ENCODE measurements around the gene CPB1. TPM values are rescaled to one million over a fixed set of nuclear protein-coding genes. Genes with fewer than 3 reads are reported as not detected.

Gene CPB1
- total RNA-seq, 1 donor from 2014 or later, result not detected

DNA sequence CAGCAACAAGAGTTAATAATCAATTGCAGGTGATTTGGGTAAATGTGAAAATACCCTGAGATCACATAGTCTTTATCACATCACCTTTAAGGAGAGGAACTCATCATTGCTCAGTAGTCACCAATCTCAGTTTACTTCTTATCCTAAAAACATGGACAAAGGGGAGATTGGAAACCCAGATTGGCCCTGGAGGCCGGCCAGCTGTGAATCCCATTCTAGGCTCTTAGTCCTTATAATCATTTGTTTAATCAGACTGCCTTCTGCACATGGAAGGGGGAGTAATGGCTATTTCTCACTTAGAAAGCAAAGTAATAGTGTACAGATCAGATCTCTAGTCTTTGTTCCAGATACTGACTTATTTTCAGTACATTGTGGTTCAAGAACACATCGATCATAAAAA is 37.2 kb upstream of the CPB1 start:
- H3K36me3 Mint-ChIP-seq (ENCODE audit: insufficient read depth), result no peaks in the 10 kb centered on the region
- TF ChIP-seq, protein P1, sequence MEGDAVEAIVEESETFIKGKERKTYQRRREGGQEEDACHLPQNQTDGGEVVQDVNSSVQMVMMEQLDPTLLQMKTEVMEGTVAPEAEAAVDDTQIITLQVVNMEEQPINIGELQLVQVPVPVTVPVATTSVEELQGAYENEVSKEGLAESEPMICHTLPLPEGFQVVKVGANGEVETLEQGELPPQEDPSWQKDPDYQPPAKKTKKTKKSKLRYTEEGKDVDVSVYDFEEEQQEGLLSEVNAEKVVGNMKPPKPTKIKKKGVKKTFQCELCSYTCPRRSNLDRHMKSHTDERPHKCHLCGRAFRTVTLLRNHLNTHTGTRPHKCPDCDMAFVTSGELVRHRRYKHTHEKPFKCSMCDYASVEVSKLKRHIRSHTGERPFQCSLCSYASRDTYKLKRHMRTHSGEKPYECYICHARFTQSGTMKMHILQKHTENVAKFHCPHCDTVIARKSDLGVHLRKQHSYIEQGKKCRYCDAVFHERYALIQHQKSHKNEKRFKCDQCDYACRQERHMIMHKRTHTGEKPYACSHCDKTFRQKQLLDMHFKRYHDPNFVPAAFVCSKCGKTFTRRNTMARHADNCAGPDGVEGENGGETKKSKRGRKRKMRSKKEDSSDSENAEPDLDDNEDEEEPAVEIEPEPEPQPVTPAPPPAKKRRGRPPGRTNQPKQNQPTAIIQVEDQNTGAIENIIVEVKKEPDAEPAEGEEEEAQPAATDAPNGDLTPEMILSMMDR (IDR thresholded peaks at IDR 0.05; ENCODE audit: unreplicated experiment), result no peak
- no peak overlapping the region for H3K27ac Mint-ChIP-seq
- DNase-seq (ENCODE audit: low spot score, unreplicated experiment), result no peak
- peaks cover 6% of the 10 kb centered on the region for H3K4me1 Mint-ChIP-seq (ENCODE audit: low read depth)
- no peak overlapping the region for H3K4me3 Mint-ChIP-seq (ENCODE audit: low read depth)
- H3K9me3 Mint-ChIP-seq (ENCODE audit: low read depth), result no peaks in the 10 kb centered on the region
- no peaks in the 10 kb centered on the region for H3K27me3 Mint-ChIP-seq

DNA sequence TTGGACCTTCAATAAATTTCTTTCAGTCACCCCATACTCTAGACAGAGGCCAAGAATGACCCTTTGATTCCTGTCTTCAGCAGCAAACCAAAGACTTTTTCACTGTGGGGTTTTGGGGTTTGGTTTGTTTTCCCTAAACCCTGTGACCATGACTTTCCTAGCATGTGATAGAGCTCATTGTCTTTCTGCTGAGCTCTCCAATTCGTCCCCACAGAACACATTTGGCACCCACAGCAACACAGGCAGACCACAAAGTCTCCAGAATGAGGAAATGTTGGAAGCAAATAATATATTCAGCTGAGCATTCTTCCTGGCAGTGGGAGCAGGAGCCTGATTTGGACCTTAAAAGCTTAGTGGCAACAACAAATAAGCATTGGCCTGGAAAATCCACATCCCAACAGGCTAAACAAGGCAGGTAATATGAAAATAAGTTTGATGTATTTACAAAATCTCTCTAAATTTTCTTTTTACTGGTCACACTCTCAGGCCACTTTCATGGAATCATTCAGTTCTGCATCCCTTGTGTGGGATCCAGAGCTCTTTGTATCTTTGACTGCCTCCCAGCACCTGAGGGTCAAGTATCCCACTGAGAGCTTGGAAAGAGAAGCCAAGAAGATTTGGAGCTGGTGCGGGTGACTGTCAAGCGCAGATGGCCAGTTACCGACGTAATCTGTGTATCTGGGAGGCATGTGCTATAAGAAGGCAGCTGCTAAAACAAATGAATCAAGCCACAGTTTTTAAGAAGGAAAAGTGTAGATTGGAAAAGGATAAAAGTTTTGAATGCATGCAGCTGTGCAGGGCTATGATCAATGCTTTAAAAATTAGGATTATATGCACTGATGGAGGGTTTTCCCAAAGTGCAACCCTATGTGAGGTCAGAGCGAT is 36.5 kb upstream of the CPB1 start:
- no peak overlapping the region for H3K27ac Mint-ChIP-seq
- H3K4me1 Mint-ChIP-seq (ENCODE audit: low read depth), result peaks cover 6% of the 10 kb centered on the region

DNA sequence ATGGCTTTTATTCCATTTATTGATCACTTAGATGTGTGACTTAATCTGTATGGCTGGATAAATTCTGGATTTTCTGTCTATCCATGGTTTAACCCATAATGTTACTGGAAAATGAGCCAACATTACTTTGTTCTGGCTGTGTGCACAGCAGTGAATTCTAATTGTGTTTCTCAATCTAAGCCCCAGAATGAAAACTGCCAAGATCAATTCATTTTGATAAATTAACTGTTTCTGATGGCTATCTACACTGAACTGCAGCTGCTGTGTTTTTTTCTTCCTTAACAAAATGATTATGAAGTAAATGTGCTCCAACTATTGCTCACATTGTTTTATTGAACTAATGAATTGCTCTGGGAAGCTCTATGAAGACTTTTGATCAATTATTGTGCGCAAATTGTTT is 35.7 kb upstream of the CPB1 start:
- TF ChIP-seq, protein P1 (IDR thresholded peaks at IDR 0.05; ENCODE audit: unreplicated experiment), result no peak
- DNase-seq (ENCODE audit: low spot score, unreplicated experiment), result no peak
- H3K27me3 Mint-ChIP-seq, result no peaks in the 10 kb centered on the region
- H3K4me3 Mint-ChIP-seq (ENCODE audit: low read depth), result no peak overlapping the region
- H3K9me3 Mint-ChIP-seq (ENCODE audit: low read depth), result no peaks in the 10 kb centered on the region
- H3K36me3 Mint-ChIP-seq (ENCODE audit: insufficient read depth), result no peaks in the 10 kb centered on the region
- H3K27ac Mint-ChIP-seq, result no peak overlapping the region
- peaks cover 6% of the 10 kb centered on the region for H3K4me1 Mint-ChIP-seq (ENCODE audit: low read depth)

More for the DNA sequence above, 36.5 kb upstream of the CPB1 start:
- TF ChIP-seq, protein P1 (IDR thresholded peaks at IDR 0.05; ENCODE audit: unreplicated experiment), result no peak
- H3K9me3 Mint-ChIP-seq (ENCODE audit: low read depth), result no peaks in the 10 kb centered on the region
- H3K4me3 Mint-ChIP-seq (ENCODE audit: low read depth), result no peak overlapping the region
- H3K27me3 Mint-ChIP-seq, result no peaks in the 10 kb centered on the region
- H3K36me3 Mint-ChIP-seq (ENCODE audit: insufficient read depth), result no peaks in the 10 kb centered on the region
- DNase-seq (ENCODE audit: low spot score, unreplicated experiment), result no peak

DNA sequence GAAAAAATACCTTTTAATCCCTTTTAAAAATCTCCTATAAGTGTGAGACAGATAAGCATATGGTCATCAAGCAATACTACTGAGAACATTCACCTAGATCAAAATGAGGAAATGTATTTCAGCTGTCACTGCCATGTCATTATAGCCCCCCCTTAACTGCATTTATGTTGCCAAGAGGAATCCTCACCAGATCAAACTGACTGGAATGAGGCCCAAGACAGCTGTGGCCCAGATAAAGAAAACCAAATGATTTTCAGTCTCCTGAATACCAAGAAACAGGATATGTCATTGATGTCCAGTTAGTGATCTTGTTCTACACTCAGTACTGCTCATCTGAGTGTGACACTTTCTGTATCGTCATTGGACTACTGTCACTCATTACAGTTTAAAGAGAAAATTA is 35.1 kb upstream of the CPB1 start:
- peaks cover 6% of the 10 kb centered on the region for H3K4me1 Mint-ChIP-seq (ENCODE audit: low read depth)
- no peaks in the 10 kb centered on the region for H3K9me3 Mint-ChIP-seq (ENCODE audit: low read depth)
- no peak overlapping the region for H3K4me3 Mint-ChIP-seq (ENCODE audit: low read depth)
- H3K27me3 Mint-ChIP-seq, result no peaks in the 10 kb centered on the region
- TF ChIP-seq, protein P1 (IDR thresholded peaks at IDR 0.05; ENCODE audit: unreplicated experiment), result no peak
- no peak overlapping the region for H3K27ac Mint-ChIP-seq
- DNase-seq (ENCODE audit: low spot score, unreplicated experiment), result no peak
- H3K36me3 Mint-ChIP-seq (ENCODE audit: insufficient read depth), result no peaks in the 10 kb centered on the region

DNA sequence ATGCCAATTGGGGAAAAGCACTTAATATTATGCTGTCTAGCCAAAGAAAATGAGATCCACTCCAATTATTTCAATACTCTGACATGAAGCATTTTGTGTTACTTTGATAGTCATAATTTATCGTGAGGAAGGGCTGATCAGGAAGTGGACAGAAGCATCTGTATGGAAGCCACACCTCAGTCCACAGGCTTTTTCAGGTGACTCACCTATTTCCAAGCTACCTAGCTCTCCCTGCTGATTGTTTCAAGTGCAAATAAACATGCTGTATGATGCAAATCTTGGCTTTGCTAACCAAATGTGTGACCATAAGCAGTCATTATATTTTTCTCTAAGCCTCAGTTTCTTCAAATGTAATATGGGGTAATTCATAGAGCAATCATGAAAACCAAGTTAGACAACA is 30.8 kb upstream of the CPB1 start:
- Mint-ChIP-seq H3K36me3 (ENCODE audit: insufficient read depth) (no peaks in the 10 kb centered on the region), H3K4me3 (ENCODE audit: low read depth) (no peak overlapping the region), H3K4me1 (ENCODE audit: low read depth) (peaks cover 4% of the 10 kb centered on the region), H3K27ac (no peak overlapping the region), H3K27me3 (no peaks in the 10 kb centered on the region), H3K9me3 (ENCODE audit: low read depth) (peaks cover 7% of the 10 kb centered on the region)
- no peak for DNase-seq (ENCODE audit: low spot score, unreplicated experiment)
- TF ChIP-seq, protein P1 (IDR thresholded peaks at IDR 0.05; ENCODE audit: unreplicated experiment), result no peak
